ENCODE results near the gene ZSCAN18. TPM values are rescaled to one million over a fixed set of nuclear protein-coding genes. Genes with fewer than 3 reads are reported as not detected.

The ZSCAN18 gene
- total RNA-seq, 2 experiments from 2014 or later: 19.0 to 20.6 TPM

Other genes starting within 250 kb of the ZSCAN18 start
- gene ZNF587, start 248.4 kb downstream of the ZSCAN18 start, total RNA-seq: 10 to 100 TPM; 35.3 to 35.6 TPM
- 10 to 100 TPM; 20.9 to 22.2 TPM for gene ZNF814, start 209.2 kb downstream of the ZSCAN18 start, total RNA-seq
- gene ZNF417, start 181.6 kb downstream of the ZSCAN18 start, total RNA-seq: 10 to 100 TPM; 30.3 to 30.7 TPM
- gene ZNF418, start 162.8 kb downstream of the ZSCAN18 start, total RNA-seq: 1 to 10 TPM; 7.2 to 7.9 TPM
- gene ZNF256, start 150.5 kb downstream of the ZSCAN18 start, total RNA-seq: 1 to 10 TPM; 9.1 to 9.3 TPM
- gene C19orf18, start 123.7 kb downstream of the ZSCAN18 start, total RNA-seq: under 1 TPM; 0.37 to 0.82 TPM
- gene ZNF606, start 95.4 kb downstream of the ZSCAN18 start, total RNA-seq: 10 to 100 TPM; 11.1 to 15.3 TPM
- gene ZSCAN1, start 64.2 kb downstream of the ZSCAN18 start, total RNA-seq: not detected
- gene ZNF135, start 38.9 kb downstream of the ZSCAN18 start, total RNA-seq: 1 to 10 TPM in 1 of 2 experiments, under 1 TPM in 1; 0.77 to 1.1 TPM
- 1 to 10 TPM; 5.2 to 5.5 TPM for gene ZNF329, start 52.6 kb upstream of the ZSCAN18 start, total RNA-seq
- 10 to 100 TPM; 22.4 to 23.7 TPM for gene ZNF274, start 84.8 kb upstream of the ZSCAN18 start, total RNA-seq
- gene ZNF544, start 130.7 kb upstream of the ZSCAN18 start, total RNA-seq: 10 to 100 TPM; 33.5 to 34.6 TPM
- 1 to 10 TPM; 5.1 to 5.4 TPM for gene ZNF8, start 180.7 kb upstream of the ZSCAN18 start, total RNA-seq
- gene ERVK3-1, start 207.1 kb upstream of the ZSCAN18 start, total RNA-seq: 10 to 100 TPM; 57.0 to 59.5 TPM
- 1 to 10 TPM; 4.3 to 5.0 TPM for gene ZSCAN22, start 228.8 kb upstream of the ZSCAN18 start, total RNA-seq